Left kidney (tissue), 2 donors: Measurements from ENCODE around the gene CMTM5. TPM values are rescaled to one million over a fixed set of nuclear protein-coding genes. Genes with fewer than 3 reads are reported as not detected.

Source experiments
- DNase-seq: peaks from one replicate; pipeline ENCODE4 v3.0.0-alpha.2; 2013
- polyA plus RNA-seq: library from polyadenylated mRNA; unstranded; fragments of 120-200 nt; gene quantifications from one replicate; pipeline ENCODE4 v1.2.1, GENCODE V29; 2013; ENCODE audit not compliant: insufficient read length

Gene CMTM5
- polyA plus RNA-seq, 1 donor, result 1.0 TPM

GRCh38 chr14:23357261-23357660 is 19.6 kb upstream of the CMTM5 start:
- DNase-seq, result no peak

DNA sequence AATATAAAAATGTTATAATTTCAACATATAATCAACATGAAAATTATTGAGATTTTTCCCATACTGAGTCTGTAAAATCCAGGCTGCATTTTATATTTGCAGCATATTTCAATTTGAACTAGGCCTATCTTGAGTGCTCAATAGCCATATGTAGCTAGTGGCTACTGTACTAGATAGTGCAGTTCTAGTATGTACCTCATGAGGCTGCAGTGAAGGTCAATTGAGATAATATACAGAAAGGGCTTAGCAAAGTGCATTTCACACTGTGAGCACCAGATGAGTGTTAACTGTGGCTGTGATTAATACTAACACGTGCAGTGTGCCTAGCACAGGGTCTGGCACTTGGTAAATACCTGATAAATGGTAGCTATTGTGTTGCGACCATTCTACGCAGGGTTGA is 18.8 kb upstream of the CMTM5 start:
- DNase-seq, result no peak

- DNase-seq, result no peak
These were observed 18.2 kb upstream of the CMTM5 start for GRCh38 chr14:23358553-23359166.

DNA sequence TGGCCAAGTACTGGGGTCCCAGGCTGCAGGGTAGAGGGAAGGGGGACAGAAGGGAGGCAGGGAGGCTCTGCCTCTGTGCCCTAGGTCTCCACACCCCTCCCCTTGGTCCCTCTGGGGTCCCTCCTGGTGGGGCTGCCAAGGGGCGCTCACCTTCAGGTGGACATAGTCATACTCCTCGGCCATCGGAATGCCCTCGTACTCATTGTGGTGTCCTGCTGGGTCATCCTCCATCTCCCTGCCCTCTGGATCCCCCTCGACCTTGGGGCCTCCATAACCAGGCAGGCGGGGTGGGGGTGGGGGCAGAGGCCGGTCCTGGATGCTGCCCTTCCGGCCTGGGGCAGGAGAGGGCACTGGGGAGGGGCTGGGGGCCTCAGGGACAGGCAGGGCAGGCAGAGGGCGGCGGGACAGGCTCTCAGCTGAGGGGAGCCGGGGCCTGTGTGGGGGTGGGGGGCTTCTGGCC is 17.6 kb upstream of the CMTM5 start:
- DNase-seq, result no peak

- no peak for DNase-seq
These were observed 17.0 kb upstream of the CMTM5 start for GRCh38 chr14:23359722-23360447.

DNA sequence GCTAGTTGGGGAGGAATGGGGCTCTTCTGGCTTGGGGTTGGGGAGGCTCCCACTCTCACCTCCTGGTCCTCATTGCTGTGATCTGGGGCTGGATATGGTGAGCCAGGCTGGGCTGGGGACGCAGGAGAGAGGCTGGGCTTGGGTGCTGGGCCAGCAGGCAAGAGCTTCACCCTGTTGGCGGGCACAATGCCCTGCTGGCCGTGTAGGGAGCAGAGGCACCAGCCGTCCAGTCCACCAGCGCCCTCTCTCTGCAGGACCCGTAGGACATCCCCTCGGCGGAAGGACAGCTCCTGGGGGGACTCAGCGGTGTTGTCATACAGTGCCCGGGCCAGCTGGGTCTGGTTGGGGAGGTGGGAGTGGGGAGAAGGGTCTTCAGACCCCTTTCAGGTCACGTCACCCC is 16.4 kb upstream of the CMTM5 start:
- no peak for DNase-seq

GRCh38 chr14:23361320-23361719 is 15.5 kb upstream of the CMTM5 start:
- DNase-seq, result no peak

- DNase-seq, result no peak
These were observed 15.1 kb upstream of the CMTM5 start for GRCh38 chr14:23361763-23362162.

- DNase-seq, result no peak
These were observed 14.6 kb upstream of the CMTM5 start for GRCh38 chr14:23362200-23362599.

DNA sequence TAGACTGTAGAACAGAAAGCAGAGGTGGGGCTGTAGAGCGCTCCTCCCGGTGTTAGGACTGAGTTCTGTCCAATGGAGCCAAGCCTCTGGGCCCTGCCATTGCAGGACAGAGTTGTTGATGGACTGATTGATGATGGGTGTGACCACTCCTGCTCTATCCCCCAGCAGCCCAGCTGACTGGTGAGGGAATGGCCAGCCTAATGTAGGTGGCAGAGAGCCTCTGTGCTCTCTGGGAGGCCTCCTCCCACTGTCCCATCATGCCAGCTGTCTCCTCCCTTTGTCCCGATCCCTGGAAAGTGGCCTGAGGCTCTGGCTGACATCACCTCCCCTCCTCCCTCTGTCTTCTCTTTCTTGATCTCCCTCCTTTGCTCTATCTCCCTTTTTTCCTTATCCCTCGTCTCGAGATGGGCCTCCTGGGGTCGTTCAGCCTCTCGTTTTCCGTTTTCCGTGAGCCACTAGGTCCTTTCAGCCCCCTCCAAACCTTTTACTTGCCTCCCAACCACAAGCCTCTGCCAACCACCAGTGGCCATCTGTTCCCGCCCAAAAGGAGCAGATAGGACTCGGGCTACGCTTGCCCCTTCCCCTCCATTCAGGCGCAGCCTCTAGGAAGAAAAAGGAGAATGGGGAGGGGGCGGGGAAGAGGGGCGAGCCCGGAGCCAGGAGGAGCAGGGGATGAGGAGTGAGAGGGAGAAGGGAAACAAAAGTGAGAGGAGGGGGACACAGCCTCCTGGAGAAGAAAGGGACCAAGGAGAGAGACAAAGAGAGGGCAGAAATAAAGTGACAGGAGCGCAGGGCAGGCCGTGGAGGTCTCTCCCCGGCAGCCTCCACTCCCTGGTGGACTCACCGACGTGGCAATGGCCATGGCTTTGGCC is 12.4 kb upstream of the CMTM5 start:
- peak; percentile 32 for DNase-seq

- DNase-seq, result peak; percentile 27
These were observed 11.7 kb upstream of the CMTM5 start, which contains the start of gene EFS for GRCh38 chr14:23365036-23365731. TSS of gene EFS (minus strand) at chr14:23365172. CDS start at chr14:23365025, 147 bp downstream.

DNA sequence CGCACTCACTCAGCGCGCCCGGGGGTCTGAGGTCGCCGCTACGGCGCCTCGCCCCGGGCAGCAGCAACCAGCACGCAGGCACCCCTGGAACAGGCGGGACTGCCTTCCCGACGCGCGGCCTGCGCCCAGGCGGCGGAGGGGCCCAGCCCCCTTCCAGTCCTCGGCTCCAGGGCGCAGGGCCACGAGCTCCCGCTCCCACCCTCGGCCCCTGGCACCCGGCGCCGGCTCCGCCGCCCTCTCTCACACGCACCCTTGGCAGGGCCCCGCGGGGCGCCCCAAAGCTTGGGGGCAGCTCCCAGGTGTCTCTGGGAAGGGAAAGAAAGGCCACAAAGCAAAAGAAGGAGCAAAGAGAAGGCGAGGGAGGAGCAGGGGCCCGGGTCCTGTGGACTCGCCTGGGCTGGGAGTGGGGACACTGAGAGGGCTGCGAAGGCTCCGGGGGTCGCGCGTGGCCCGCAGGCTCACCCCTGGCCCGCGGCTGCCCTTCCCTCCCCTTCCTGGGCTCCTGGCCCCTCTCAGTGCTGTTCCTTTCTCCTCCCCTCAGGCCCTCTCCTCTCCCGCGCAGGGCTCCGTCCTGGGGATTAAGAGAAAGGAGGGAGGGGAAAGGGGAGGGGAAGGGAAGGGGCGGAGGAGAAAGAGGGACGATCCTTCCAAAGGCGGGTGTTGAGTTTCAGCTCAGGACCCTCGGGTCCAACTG is 11.0 kb upstream of the CMTM5 start:
- DNase-seq, result peak; percentile 96

DNA sequence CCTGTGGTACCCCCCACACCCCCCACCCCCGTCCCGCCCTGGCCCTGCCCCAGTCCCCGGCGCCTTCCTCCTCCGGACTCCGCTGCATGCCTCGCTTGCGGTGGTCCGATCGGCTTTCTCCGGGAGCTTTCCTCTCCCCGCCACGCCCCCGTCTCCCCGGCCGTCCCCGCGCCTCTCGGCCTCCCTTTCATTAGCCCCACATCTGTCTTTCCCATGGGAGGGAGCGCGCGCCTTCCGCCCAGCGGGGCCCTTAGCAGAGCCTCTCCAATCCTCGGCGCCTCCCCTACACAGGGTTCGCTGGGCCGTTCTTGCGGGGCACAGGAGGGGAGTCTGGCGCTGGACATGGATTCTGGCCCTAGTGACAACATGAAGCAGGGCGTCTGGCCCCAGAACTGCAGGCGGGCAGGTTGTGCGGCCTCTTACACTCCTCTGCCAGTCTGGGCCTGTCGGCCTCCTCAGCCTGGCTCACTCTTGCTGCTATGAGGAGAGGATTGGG is 10.4 kb upstream of the CMTM5 start:
- peak; percentile 86 for DNase-seq

GRCh38 chr14:23370221-23370620 is 6.6 kb upstream of the CMTM5 start:
- DNase-seq, result no peak

DNA sequence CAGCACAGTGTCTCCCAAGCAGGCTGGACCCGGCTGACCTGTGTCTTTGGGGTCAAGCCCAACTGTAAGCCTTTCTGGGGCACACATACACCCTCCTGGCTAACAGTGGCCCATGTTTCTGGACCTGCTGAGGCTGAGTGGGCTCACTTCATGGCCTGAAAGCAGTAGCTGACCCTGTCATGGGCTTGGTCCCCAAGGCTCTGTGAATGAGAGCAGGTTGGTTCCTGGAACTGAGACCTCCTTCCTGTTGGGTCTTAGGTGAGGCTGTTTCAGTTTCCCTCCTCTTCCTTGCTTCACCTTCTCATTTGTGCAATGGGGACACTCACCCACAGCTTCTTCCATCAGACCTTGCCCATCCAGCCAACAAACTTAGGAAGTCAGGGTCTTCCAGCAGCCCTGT is 5.0 kb upstream of the CMTM5 start:
- DNase-seq, result no peak

GRCh38 chr14:23372509-23372908 is 4.3 kb upstream of the CMTM5 start, which contains the start of gene IL25:
TSS of gene IL25 (plus strand) at chr14:23372809.
- no peak for DNase-seq

GRCh38 chr14:23373041-23373440 is 3.8 kb upstream of the CMTM5 start:
- no peak for DNase-seq

GRCh38 chr14:23375527-23376251 is 1.2 kb upstream of the CMTM5 start:
- DNase-seq, result no peak

DNA sequence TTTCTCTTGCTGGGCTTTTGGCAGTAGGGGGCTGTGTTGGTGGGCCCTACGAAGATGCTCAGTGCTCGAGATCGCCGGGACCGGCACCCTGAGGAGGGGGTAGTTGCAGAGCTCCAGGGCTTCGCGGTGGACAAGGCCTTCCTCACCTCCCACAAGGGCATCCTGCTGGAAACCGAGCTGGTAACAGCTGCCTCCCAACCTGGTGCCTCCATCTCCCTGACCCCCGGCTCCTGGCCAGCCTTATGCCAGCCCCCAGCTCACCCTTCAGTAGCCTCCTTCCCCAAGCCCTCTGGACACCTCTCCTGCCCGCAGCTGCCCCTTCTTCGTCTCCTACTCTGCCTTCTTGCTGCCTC is 328 bp downstream of the CMTM5 start:
- no peak for DNase-seq
